ENCODE measurements around the gene CLBA1. TPM values are rescaled to one million over a fixed set of nuclear protein-coding genes. Genes with fewer than 3 reads are reported as not detected.

The CLBA1 gene
- total RNA-seq, 1 donor from 2014 or later: 8.5 TPM

- no peak overlapping the region for H3K27ac ChIP-seq
- H3K4me3 Mint-ChIP-seq: no peak overlapping the region
- peaks cover 18% of the 10 kb centered on the region for H3K4me1 Mint-ChIP-seq
- no peak overlapping the region for H3K27ac Mint-ChIP-seq
- no peaks in the 10 kb centered on the region for H3K9me3 ChIP-seq (ENCODE audit: low read depth)
- no peak overlapping the region for H3K4me2 ChIP-seq
- H3K9me3 Mint-ChIP-seq: no peaks in the 10 kb centered on the region
- H2AFZ ChIP-seq (replicated peaks): no peak overlapping the region
- H3K36me3 Mint-ChIP-seq: no peaks in the 10 kb centered on the region
- peaks cover 11% of the 10 kb centered on the region for H3F3A ChIP-seq (ENCODE audit: low read depth)
- no peak overlapping the region for H3K9ac ChIP-seq
- no peaks in the 10 kb centered on the region for H3K79me2 ChIP-seq (ENCODE audit: low read depth)
- H3K4me1 ChIP-seq: peaks cover 30% of the 10 kb centered on the region
- H3K4me3 ChIP-seq: no peak overlapping the region
- no peaks in the 10 kb centered on the region for H3K36me3 ChIP-seq
- peaks cover 22% of the 10 kb centered on the region for H3K27me3 ChIP-seq
- no peak for TF ChIP-seq EZH2phosphoT487 (IDR thresholded peaks at IDR 0.05)
- TF ChIP-seq, protein P1, sequence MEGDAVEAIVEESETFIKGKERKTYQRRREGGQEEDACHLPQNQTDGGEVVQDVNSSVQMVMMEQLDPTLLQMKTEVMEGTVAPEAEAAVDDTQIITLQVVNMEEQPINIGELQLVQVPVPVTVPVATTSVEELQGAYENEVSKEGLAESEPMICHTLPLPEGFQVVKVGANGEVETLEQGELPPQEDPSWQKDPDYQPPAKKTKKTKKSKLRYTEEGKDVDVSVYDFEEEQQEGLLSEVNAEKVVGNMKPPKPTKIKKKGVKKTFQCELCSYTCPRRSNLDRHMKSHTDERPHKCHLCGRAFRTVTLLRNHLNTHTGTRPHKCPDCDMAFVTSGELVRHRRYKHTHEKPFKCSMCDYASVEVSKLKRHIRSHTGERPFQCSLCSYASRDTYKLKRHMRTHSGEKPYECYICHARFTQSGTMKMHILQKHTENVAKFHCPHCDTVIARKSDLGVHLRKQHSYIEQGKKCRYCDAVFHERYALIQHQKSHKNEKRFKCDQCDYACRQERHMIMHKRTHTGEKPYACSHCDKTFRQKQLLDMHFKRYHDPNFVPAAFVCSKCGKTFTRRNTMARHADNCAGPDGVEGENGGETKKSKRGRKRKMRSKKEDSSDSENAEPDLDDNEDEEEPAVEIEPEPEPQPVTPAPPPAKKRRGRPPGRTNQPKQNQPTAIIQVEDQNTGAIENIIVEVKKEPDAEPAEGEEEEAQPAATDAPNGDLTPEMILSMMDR (IDR thresholded peaks at IDR 0.05): no peak
- no peak for TF ChIP-seq EZH2 (IDR thresholded peaks at IDR 0.05)
- peaks cover 9% of the 10 kb centered on the region for H3K27me3 Mint-ChIP-seq (ENCODE audit: insufficient read depth, low read depth)
- no peaks in the 10 kb centered on the region for H4K20me1 ChIP-seq (ENCODE audit: low read depth)
- no peak for DNase-seq (ENCODE audit: low spot score)
Observed at GRCh38 chr14:104969741-104970230, 15.8 kb upstream of the CLBA1 start.

- Histone ChIP-seq H3K4me3 (no peak overlapping the region), H3K9me3 (ENCODE audit: low read depth) (no peaks in the 10 kb centered on the region), H3K4me1 (peaks cover 30% of the 10 kb centered on the region), H3F3A (ENCODE audit: low read depth) (peaks cover 11% of the 10 kb centered on the region), H3K4me2 (no peak overlapping the region), H3K79me2 (ENCODE audit: low read depth) (no peaks in the 10 kb centered on the region), H3K36me3 (no peaks in the 10 kb centered on the region), H4K20me1 (ENCODE audit: low read depth) (no peaks in the 10 kb centered on the region), H3K9ac (no peak overlapping the region), H3K27ac (no peak overlapping the region), H2AFZ (replicated peaks) (no peak overlapping the region), H3K27me3 (peaks cover 22% of the 10 kb centered on the region)
- TF ChIP-seq, protein P1 (IDR thresholded peaks at IDR 0.05): no peak
- no peaks in the 10 kb centered on the region for H3K36me3 Mint-ChIP-seq
- H3K4me1 Mint-ChIP-seq: peaks cover 19% of the 10 kb centered on the region
- H3K4me3 Mint-ChIP-seq: no peak overlapping the region
- DNase-seq (ENCODE audit: low spot score): peak; percentile 48
- H3K9me3 Mint-ChIP-seq: no peaks in the 10 kb centered on the region
- no peak overlapping the region for H3K27ac Mint-ChIP-seq
- peaks cover 8% of the 10 kb centered on the region for H3K27me3 Mint-ChIP-seq (ENCODE audit: insufficient read depth, low read depth)
Observed at GRCh38 chr14:104970231-104971068, 15.1 kb upstream of the CLBA1 start.

GRCh38 chr14:104971447-104972240 is 13.9 kb upstream of the CLBA1 start:
- Histone ChIP-seq H3F3A (ENCODE audit: low read depth) (peaks cover 11% of the 10 kb centered on the region), H3K79me2 (ENCODE audit: low read depth) (no peaks in the 10 kb centered on the region), H3K9me3 (ENCODE audit: low read depth) (no peaks in the 10 kb centered on the region), H2AFZ (replicated peaks) (no peak overlapping the region), H3K27ac (no peak overlapping the region), H3K4me3 (no peak overlapping the region), H3K36me3 (no peaks in the 10 kb centered on the region), H3K27me3 (peaks cover 25% of the 10 kb centered on the region), H3K4me1 (peaks cover 30% of the 10 kb centered on the region), H3K4me2 (no peak overlapping the region), H3K9ac (no peak overlapping the region), H4K20me1 (ENCODE audit: low read depth) (peaks cover 5% of the 10 kb centered on the region)
- H3K4me1 Mint-ChIP-seq: peaks cover 29% of the 10 kb centered on the region
- DNase-seq (ENCODE audit: low spot score): no peak
- peak overlapping the region; percentile 46 for H3K27ac Mint-ChIP-seq
- H3K27me3 Mint-ChIP-seq (ENCODE audit: insufficient read depth, low read depth): peaks cover 13% of the 10 kb centered on the region
- H3K9me3 Mint-ChIP-seq: no peaks in the 10 kb centered on the region
- no peaks in the 10 kb centered on the region for H3K36me3 Mint-ChIP-seq
- TF ChIP-seq EZH2 (IDR thresholded peaks at IDR 0.05): no peak
- peak overlapping the region; percentile 41 for H3K4me3 Mint-ChIP-seq
